Neutrophil (primary cell): ENCODE measurements around the gene CAMTA1.

Experiments
- H3K27ac ChIP-seq: fragments of 200-600 bp; sonication (generic); 2 replicates; pipeline ENCODE4 v1.5.1; 2016; ENCODE audit warnings: mild to moderate bottlenecking, moderate library complexity
- H3K27me3 ChIP-seq: fragments of 200-600 bp; sonication (generic); 2 replicates; pipeline ENCODE4 v1.6.0; 2016; ENCODE audit warnings: mild to moderate bottlenecking
- H3K36me3 ChIP-seq: fragments of 200-600 bp; sonication (generic); 2 replicates; pipeline ENCODE4 v1.5.1; 2017
- H3K4me1 ChIP-seq, 2 experiments: fragments of 200-600 bp in 1 of 2; sonication (generic) in 1 of 2; 1 replicate in 1 of 2; 2 replicates in 1 of 2; pipeline versions ENCODE4 v1.5.1 to v1.6.1; 2013 to 2016; ENCODE audit warnings: low read depth in 1 of 2, low read length in 1 of 2, mild to moderate bottlenecking in 1 of 2, moderate library complexity in 1 of 2; ENCODE audit not compliant: control insufficient read depth in 1 of 2, insufficient read depth in 1 of 2
- H3K4me3 ChIP-seq, 2 experiments: fragments of 200-600 bp in 1 of 2; sonication (generic) in 1 of 2; 1 replicate in 1 of 2; 2 replicates in 1 of 2; pipeline ENCODE4 v1.5.1; 2013 to 2016; ENCODE audit warnings: low read depth in 1 of 2, low read length in 1 of 2, mild to moderate bottlenecking in 1 of 2, moderate library complexity in 1 of 2
- H3K9me3 ChIP-seq: fragments of 200-600 bp; sonication (generic); 2 replicates; pipeline ENCODE4 v1.5.1; 2016
- TF ChIP-seq, protein P1 (sequence below): fragments of 200-600 bp; sonication (generic); IDR thresholded peaks from 2 replicates; pipeline ENCODE4 v1.5.1; 2016; ENCODE audit warnings: antibody characterized with exemption

CAMTA1 gene

DNA sequence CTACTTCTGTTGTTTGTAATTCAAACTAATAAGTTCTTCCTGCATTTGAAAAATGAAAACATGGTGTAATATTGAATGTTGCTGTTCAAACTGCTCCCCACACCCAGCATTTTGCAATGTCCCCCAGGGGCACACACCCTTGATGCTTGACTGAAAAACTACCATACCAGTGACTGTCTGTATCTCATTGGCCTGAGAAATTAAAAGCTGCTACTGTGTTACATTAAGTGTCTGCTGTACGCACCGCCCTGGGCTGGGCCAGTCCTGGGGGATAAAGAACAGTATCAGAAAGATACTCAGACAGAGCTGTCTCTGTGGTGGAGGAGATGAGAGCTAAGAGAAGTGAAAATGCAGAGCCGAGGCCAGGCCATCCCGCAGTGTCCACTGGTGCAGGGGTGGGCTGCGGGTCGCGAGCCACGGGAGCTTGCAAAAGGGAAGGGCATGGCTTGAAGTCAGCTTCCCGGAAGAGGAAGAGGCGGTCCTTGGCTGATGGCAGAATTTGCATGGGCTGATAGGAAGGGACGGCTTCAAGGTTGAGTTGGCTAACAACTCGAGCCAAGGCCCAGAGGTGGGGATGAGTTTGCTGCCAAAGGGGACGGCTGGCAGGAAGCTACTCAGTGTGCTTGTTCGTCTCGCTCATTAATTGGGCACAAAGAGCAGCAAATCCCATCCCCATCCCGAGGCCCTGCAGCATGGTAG is 656.0 kb downstream of the CAMTA1 start:
- Histone ChIP-seq H3K4me1 (no peaks in the 10 kb centered on the region), H3K9me3 (no peaks in the 10 kb centered on the region), H3K27me3 (no peaks in the 10 kb centered on the region), H3K36me3 (no peaks in the 10 kb centered on the region), H3K4me3 (no peak overlapping the region), H3K27ac (no peak overlapping the region)
- TF ChIP-seq, protein P1, sequence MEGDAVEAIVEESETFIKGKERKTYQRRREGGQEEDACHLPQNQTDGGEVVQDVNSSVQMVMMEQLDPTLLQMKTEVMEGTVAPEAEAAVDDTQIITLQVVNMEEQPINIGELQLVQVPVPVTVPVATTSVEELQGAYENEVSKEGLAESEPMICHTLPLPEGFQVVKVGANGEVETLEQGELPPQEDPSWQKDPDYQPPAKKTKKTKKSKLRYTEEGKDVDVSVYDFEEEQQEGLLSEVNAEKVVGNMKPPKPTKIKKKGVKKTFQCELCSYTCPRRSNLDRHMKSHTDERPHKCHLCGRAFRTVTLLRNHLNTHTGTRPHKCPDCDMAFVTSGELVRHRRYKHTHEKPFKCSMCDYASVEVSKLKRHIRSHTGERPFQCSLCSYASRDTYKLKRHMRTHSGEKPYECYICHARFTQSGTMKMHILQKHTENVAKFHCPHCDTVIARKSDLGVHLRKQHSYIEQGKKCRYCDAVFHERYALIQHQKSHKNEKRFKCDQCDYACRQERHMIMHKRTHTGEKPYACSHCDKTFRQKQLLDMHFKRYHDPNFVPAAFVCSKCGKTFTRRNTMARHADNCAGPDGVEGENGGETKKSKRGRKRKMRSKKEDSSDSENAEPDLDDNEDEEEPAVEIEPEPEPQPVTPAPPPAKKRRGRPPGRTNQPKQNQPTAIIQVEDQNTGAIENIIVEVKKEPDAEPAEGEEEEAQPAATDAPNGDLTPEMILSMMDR, result no peak

DNA sequence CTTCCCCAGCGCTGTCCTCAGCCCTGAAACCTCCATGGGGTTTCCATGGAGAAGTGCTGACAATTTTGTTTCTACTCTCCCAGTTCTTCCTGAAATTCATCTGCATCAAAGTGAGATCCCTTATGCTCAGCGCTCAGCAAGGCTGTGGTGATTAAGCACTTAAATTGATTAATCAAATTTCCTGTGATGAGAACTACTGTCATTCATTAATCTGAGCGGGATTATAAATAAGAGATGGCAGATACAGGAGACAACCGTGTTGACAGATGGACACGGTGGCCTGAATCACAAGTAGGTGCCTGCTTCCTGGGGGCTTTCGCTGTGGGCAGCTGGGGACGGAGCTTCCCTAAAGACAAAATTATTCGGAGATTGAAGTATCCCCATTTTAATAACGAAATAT is 656.8 kb downstream of the CAMTA1 start:
- TF ChIP-seq, protein P1, result no peak
- H3K4me3 ChIP-seq, result no peak overlapping the region
- H3K36me3 ChIP-seq, result no peaks in the 10 kb centered on the region
- H3K27me3 ChIP-seq, result no peaks in the 10 kb centered on the region
- H3K27ac ChIP-seq, result no peak overlapping the region
- H3K9me3 ChIP-seq, result no peaks in the 10 kb centered on the region
- H3K4me1 ChIP-seq, result no peaks in the 10 kb centered on the region

DNA sequence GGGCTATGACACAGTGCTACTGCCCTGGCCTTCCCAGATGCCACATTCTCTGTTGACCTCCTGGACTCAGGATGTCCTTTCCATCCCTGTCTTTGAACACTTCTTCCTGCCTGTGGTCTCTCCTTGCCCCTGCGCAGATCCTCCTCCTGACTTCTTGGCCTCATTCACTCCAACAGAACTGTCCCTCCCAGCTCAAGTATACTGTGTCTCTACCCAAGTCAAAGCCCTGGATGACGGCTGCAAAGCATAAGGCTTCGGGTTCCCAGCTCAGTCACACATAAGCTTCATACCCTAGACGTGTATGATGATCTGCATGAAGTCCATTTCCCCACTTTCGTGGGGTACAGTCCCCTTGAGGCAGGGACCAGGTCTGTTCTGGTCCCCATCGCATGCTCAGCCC is 657.7 kb downstream of the CAMTA1 start:
- H3K27ac ChIP-seq, result no peak overlapping the region
- H3K36me3 ChIP-seq, result no peaks in the 10 kb centered on the region
- no peaks in the 10 kb centered on the region for H3K9me3 ChIP-seq
- no peaks in the 10 kb centered on the region for H3K4me1 ChIP-seq
- TF ChIP-seq, protein P1, result no peak
- H3K4me3 ChIP-seq, result no peak overlapping the region
- H3K27me3 ChIP-seq, result no peaks in the 10 kb centered on the region

DNA sequence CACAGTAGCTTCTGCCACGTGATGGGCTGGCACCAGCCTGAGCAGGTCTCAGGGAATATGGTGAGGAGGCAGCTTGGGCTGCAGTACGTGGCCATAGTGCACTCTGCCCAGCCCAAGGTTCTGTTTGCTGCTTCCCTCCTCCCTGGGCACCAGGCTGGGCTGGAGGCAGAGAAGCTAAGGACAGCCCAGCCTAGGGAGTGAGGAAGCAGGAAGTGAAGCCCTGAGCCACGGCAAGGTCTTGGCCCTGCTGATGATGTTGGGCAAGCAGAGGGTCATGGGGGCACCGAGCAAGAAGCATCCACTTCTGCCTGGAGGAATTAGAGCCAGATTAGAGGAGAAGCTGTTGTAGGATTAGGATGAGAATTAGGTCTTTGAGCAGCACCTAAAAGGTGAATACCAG is 659.1 kb downstream of the CAMTA1 start:
- TF ChIP-seq, protein P1, result no peak
- Histone ChIP-seq H3K4me1 (no peaks in the 10 kb centered on the region), H3K9me3 (no peaks in the 10 kb centered on the region), H3K27me3 (no peaks in the 10 kb centered on the region), H3K4me3 (no peak overlapping the region), H3K36me3 (no peaks in the 10 kb centered on the region), H3K27ac (no peak overlapping the region)

DNA sequence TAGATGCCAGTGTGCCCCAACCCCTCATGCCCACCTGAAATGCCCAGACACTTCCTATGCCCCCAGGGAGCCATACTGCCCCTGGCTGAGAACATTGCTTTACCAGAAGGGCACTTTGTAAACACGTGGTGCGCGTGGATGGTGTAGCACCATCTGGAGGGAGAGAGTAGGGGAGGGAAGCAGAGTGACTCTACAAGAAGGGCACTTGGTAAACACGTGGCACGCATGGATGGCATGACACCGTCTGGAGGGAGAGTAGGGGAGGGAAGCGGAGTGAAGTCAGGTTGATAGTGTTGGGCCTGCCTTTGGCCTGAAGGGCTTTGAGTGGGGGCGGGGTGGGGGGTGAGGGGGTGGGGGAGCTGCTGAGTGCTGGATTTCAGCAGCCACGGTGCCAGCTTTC is 661.8 kb downstream of the CAMTA1 start:
- no peaks in the 10 kb centered on the region for H3K9me3 ChIP-seq
- no peak overlapping the region for H3K27ac ChIP-seq
- no peaks in the 10 kb centered on the region for H3K27me3 ChIP-seq
- H3K36me3 ChIP-seq, result no peaks in the 10 kb centered on the region
- TF ChIP-seq, protein P1, result no peak
- H3K4me1 ChIP-seq, result no peaks in the 10 kb centered on the region
- no peak overlapping the region for H3K4me3 ChIP-seq
